Measurements from ENCODE around the gene R3HDM1. TPM values are rescaled to one million over a fixed set of nuclear protein-coding genes. Genes with fewer than 3 reads are reported as not detected.

The R3HDM1 gene
- total RNA-seq, 1 donor from 2014 or later, result 18.2 TPM

DNA sequence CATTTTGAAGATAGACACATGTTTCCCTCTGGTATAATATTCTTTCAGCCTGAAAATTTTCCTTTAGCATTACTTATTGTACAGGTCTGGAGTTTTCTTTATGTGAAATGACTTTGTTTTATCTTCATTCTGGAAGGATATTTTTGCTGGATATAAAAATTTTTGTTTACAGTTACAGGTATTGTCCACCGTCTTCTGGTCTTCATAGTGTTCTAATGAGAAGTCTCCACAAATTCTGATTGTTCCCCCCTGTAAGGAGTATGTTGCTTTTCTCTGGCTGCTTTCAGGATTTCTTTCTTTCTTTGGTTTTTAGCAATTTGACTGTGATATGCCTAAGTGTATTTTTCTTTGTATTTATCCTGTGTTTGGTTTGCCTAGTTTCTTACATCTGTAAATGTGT, 225.4 kb downstream of the R3HDM1 start:
- Histone ChIP-seq H3K27ac (no peak overlapping the region), H3K36me3 (peaks cover 0 to 88% of the 10 kb centered on the region in 2 donors), H3K4me3 (no peak overlapping the region), H3K9me3 (peaks cover 13% of the 10 kb centered on the region), H3K4me1 (no peaks in the 10 kb centered on the region), H3K27me3 (no peaks in the 10 kb centered on the region)
- intact Hi-C loops (cut with DNase I), result no loop called here
- TF ChIP-seq, protein P1, sequence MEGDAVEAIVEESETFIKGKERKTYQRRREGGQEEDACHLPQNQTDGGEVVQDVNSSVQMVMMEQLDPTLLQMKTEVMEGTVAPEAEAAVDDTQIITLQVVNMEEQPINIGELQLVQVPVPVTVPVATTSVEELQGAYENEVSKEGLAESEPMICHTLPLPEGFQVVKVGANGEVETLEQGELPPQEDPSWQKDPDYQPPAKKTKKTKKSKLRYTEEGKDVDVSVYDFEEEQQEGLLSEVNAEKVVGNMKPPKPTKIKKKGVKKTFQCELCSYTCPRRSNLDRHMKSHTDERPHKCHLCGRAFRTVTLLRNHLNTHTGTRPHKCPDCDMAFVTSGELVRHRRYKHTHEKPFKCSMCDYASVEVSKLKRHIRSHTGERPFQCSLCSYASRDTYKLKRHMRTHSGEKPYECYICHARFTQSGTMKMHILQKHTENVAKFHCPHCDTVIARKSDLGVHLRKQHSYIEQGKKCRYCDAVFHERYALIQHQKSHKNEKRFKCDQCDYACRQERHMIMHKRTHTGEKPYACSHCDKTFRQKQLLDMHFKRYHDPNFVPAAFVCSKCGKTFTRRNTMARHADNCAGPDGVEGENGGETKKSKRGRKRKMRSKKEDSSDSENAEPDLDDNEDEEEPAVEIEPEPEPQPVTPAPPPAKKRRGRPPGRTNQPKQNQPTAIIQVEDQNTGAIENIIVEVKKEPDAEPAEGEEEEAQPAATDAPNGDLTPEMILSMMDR (IDR thresholded peaks at IDR 0.05), result no peak
- TF ChIP-seq POLR2AphosphoS5 (IDR thresholded peaks at IDR 0.05; ENCODE audit: insufficient read depth in 1 of 2, low read depth in 1 of 2) (no peak), POLR2A (IDR thresholded peaks at IDR 0.05) (no peak)
- DNase-seq (ENCODE audit: extremely low spot score in 2 of 2), result no peak

DNA sequence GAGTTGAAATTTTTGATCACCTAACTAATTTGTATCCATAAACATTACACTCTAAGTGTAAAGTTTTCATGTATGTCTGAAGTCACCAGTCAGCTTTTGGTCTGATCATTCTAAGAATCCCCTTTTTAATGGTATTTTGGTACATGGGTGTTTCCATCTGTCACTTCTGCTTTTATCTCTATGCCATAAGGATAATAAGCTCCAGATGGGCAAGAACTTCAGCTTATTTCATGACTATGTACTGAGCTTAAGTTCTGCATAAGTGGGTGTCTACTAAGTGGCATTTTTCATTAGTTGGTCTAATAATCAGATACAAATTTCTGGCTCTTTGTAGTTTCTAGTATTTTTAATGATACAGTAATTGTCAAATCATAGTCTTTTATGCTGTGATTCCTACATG, 230.7 kb downstream of the R3HDM1 start:
- intact Hi-C loops (cut with DNase I), result no loop called here
- TF ChIP-seq, protein P1 (IDR thresholded peaks at IDR 0.05), result no peak
- TF ChIP-seq POLR2A (IDR thresholded peaks at IDR 0.05) (no peak), POLR2AphosphoS5 (IDR thresholded peaks at IDR 0.05; ENCODE audit: insufficient read depth in 1 of 2, low read depth in 1 of 2) (no peak)
- H3K9me3 ChIP-seq, result peaks cover 5% of the 10 kb centered on the region

DNA sequence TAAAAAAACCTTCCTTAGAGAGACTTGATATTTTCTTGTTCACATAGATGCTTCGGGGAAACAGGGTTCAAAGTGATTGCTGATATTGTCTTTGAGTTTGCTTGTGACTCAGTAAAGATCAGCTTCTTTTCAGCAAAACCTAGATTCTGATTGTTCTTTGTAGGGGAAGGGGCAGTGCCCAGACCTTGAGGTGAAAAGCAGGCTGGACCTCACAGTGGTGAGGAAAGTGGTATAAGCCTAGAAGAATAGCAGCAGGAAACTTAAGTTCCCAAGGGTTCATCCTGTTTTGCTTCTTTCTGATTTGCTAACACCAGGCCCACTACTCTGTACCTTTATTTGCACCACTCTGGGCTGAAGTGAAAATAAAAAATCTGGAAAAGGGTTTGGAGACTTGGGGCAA, 231.2 kb downstream of the R3HDM1 start:
- Histone ChIP-seq H3K9me3 (peaks cover under 1% of the 10 kb centered on the region), H3K27me3 (no peaks in the 10 kb centered on the region), H3K4me3 (no peak overlapping the region), H3K27ac (no peak overlapping the region), H3K36me3 (peaks cover 0 to 86% of the 10 kb centered on the region in 2 donors), H3K4me1 (no peaks in the 10 kb centered on the region)
- TF ChIP-seq, protein P1 (IDR thresholded peaks at IDR 0.05), result no peak
- TF ChIP-seq POLR2AphosphoS5 (IDR thresholded peaks at IDR 0.05; ENCODE audit: insufficient read depth in 1 of 2, low read depth in 1 of 2) (no peak), POLR2A (IDR thresholded peaks at IDR 0.05) (no peak)
- intact Hi-C loops (cut with DNase I), result no loop called here
- no peak for DNase-seq (ENCODE audit: extremely low spot score in 2 of 2)

More for the DNA sequence above, 230.7 kb downstream of the R3HDM1 start:
- no peaks in the 10 kb centered on the region for H3K27me3 ChIP-seq
- no peak overlapping the region for H3K4me3 ChIP-seq
- H3K4me1 ChIP-seq, result no peaks in the 10 kb centered on the region
- no peak overlapping the region for H3K27ac ChIP-seq
- H3K36me3 ChIP-seq, result peaks cover 0 to 86% of the 10 kb centered on the region in 2 donors
- DNase-seq (ENCODE audit: extremely low spot score in 2 of 2), result no peak

DNA sequence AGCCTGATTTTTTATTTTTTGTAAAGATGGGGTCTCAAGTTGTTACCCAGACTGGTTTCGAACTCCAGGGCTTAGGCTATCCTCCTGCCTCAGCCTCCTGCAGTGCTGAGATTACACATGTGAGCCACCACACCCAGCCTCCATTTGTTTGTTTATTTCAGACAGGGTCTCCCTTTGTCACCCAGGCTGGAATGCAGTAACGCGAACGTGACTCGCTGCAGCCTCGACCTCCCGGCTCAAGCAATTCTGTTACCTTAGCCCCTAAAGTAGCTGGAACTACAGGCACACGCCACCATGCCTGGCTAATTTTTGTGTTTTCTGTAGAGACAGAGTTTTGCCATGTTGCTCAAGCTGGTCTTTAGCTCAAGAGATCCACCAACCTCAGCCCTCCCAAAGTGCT, 237.6 kb downstream of the R3HDM1 start:
- Histone ChIP-seq H3K4me3 (no peak overlapping the region), H3K27ac (no peak overlapping the region), H3K27me3 (no peaks in the 10 kb centered on the region), H3K9me3 (no peaks in the 10 kb centered on the region), H3K36me3 (peaks cover 8 to 92% of the 10 kb centered on the region in 2 donors), H3K4me1 (no peaks in the 10 kb centered on the region)
- intact Hi-C loops (cut with DNase I), result no loop called here
- TF ChIP-seq POLR2AphosphoS5 (IDR thresholded peaks at IDR 0.05; ENCODE audit: insufficient read depth in 1 of 2, low read depth in 1 of 2), result no peak
- TF ChIP-seq, protein P1 (IDR thresholded peaks at IDR 0.05), result no peak
- TF ChIP-seq POLR2A (IDR thresholded peaks at IDR 0.05), result no peak
- no peak for DNase-seq (ENCODE audit: extremely low spot score in 2 of 2)

DNA sequence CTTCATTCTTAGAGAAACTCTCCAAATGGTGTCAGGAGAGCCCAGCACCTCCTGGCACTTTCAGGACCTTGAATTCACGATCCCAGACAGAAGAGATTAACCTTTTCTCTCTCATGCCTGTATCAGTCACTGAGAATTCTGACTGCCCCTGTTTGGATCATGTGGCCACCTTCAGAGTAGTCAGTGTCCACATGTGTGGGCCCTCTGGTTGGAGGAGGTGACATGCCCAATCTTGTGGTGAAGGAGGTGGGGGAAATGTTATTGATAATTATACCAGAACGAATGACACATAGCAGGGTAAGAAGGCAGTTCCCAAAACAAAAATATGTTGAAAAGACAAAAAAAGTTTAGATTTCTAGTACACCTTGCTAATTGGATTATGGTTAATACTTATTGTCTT, 242.0 kb downstream of the R3HDM1 start:
- intact Hi-C loops (cut with DNase I), result no loop called here
- no peaks in the 10 kb centered on the region for H3K27me3 ChIP-seq
- no peaks in the 10 kb centered on the region for H3K9me3 ChIP-seq
- no peak overlapping the region for H3K4me3 ChIP-seq
- DNase-seq (ENCODE audit: extremely low spot score in 2 of 2), result no peak
- no peaks in the 10 kb centered on the region for H3K4me1 ChIP-seq
- H3K36me3 ChIP-seq, result peaks cover 8 to 92% of the 10 kb centered on the region in 2 donors
- TF ChIP-seq, protein P1 (IDR thresholded peaks at IDR 0.05), result no peak
- TF ChIP-seq POLR2AphosphoS5 (IDR thresholded peaks at IDR 0.05; ENCODE audit: insufficient read depth in 1 of 2, low read depth in 1 of 2) (no peak), POLR2A (IDR thresholded peaks at IDR 0.05) (no peak)
- no peak overlapping the region for H3K27ac ChIP-seq

All from vagina (tissue), 2 donors.